ENCODE data around the gene JAKMIP2. TPM values are rescaled to one million over a fixed set of nuclear protein-coding genes. Genes with fewer than 3 reads are reported as not detected.

Gene JAKMIP2
- total RNA-seq, 1 experiment from 2014 or later: not detected

GRCh38 chr5:147732291-147732883 lies 50.1 kb downstream of the JAKMIP2 start:
- Histone ChIP-seq H3K9ac (ENCODE audit: low read length) (no peak overlapping the region), H3K27me3 (ENCODE audit: insufficient read depth, low read length) (0 out of 2 replicates have a peak, but pooled peaks cover 7% of the 10 kb centered on the region), H2AFZ (ENCODE audit: low read depth, low read length, poor library complexity, severe bottlenecking) (no peak overlapping the region), H3K27ac (ENCODE audit: low read depth, low read length) (no peak overlapping the region), H3K79me2 (ENCODE audit: insufficient read depth, low read length) (no peaks in the 10 kb centered on the region), H3K9me2 (ENCODE audit: insufficient read depth) (no peaks in the 10 kb centered on the region), H3K4me3 (replicated peaks in 1 of 2; ENCODE audit: low read depth in 1 of 2, low read length in 2 of 2) (no peak overlapping the region), H3K9me3 (ENCODE audit: control insufficient read depth in 1 of 2, insufficient read depth in 1 of 2, low read depth in 1 of 2, low read length in 2 of 2) (no peaks in the 10 kb centered on the region), H4K20me1 (ENCODE audit: insufficient read depth) (no peaks in the 10 kb centered on the region), H3K4me1 (ENCODE audit: control insufficient read depth in 1 of 2, insufficient read depth in 2 of 2, low read length in 2 of 2) (no peaks in the 10 kb centered on the region), H3K36me3 (ENCODE audit: control insufficient read depth in 1 of 2, insufficient read depth in 2 of 2, low read length in 2 of 2) (no peaks in the 10 kb centered on the region), H3K4me2 (ENCODE audit: low read length) (no peak overlapping the region)
- ChIA-PET RAD21 (ENCODE audit: low non-redundant PET in 1 of 2, low total read pairs in 2 of 2, uncharacterized antibody in 2 of 2, unreplicated experiment in 2 of 2) (no interaction called here), CTCF (no interaction called here), POLR2A (no interaction called here)
- DNase-seq (ENCODE audit: low read depth, low spot score) (no peak), ATAC-seq (no peak)
- TF ChIP-seq POLR2AphosphoS5 (IDR thresholded peaks at IDR 0.05; ENCODE audit: low read depth, low read length) (no peak), YY1 (IDR thresholded peaks at IDR 0.05; ENCODE audit: extremely low read depth, insufficient replicate concordance, low read depth, low read length) (no peak), TCF7L2 (IDR thresholded peaks at IDR 0.05; ENCODE audit: borderline replicate concordance, extremely low read depth, insufficient read depth, insufficient read length) (no peak), EZH2phosphoT487 (IDR thresholded peaks at IDR 0.05; ENCODE audit: borderline replicate concordance) (no peak), SP1 (IDR thresholded peaks at IDR 0.05; ENCODE audit: low read depth) (no peak), POLR2A (IDR thresholded peaks at IDR 0.05; ENCODE audit: borderline replicate concordance, extremely low read depth, insufficient read depth, insufficient read length) (no peak), SRF (IDR thresholded peaks at IDR 0.05; ENCODE audit: low read depth) (no peak), ELF1 (IDR thresholded peaks at IDR 0.05; ENCODE audit: borderline replicate concordance, low read depth) (no peak), FOSL1 (IDR thresholded peaks at IDR 0.05; ENCODE audit: low read depth) (no peak)
- TF ChIP-seq, protein P1, sequence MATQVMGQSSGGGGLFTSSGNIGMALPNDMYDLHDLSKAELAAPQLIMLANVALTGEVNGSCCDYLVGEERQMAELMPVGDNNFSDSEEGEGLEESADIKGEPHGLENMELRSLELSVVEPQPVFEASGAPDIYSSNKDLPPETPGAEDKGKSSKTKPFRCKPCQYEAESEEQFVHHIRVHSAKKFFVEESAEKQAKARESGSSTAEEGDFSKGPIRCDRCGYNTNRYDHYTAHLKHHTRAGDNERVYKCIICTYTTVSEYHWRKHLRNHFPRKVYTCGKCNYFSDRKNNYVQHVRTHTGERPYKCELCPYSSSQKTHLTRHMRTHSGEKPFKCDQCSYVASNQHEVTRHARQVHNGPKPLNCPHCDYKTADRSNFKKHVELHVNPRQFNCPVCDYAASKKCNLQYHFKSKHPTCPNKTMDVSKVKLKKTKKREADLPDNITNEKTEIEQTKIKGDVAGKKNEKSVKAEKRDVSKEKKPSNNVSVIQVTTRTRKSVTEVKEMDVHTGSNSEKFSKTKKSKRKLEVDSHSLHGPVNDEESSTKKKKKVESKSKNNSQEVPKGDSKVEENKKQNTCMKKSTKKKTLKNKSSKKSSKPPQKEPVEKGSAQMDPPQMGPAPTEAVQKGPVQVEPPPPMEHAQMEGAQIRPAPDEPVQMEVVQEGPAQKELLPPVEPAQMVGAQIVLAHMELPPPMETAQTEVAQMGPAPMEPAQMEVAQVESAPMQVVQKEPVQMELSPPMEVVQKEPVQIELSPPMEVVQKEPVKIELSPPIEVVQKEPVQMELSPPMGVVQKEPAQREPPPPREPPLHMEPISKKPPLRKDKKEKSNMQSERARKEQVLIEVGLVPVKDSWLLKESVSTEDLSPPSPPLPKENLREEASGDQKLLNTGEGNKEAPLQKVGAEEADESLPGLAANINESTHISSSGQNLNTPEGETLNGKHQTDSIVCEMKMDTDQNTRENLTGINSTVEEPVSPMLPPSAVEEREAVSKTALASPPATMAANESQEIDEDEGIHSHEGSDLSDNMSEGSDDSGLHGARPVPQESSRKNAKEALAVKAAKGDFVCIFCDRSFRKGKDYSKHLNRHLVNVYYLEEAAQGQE (IDR thresholded peaks at IDR 0.05; ENCODE audit: low read depth): no peak
- intact Hi-C loops (cut with micrococcal nuclease): no loop called here
- no TSS peak for BruUV-seq (replicated peaks)

All from HCT116 (cell line).